ENCODE measurements around the gene SCN5A.

SCN5A gene

GRCh38 chr3:38534180-38534579, 115.3 kb downstream of the SCN5A start:
- DNase-seq, result no peak

- no peak for DNase-seq
These were observed 116.1 kb downstream of the SCN5A start for GRCh38 chr3:38533285-38533976.

- no peak for DNase-seq
These were observed 117.0 kb downstream of the SCN5A start for GRCh38 chr3:38532529-38532928.

GRCh38 chr3:38528457-38528856, 121.0 kb downstream of the SCN5A start:
- no peak for DNase-seq

GRCh38 chr3:38526792-38527191, 122.7 kb downstream of the SCN5A start:
- DNase-seq, result no peak

- no peak for DNase-seq
These were observed 125.2 kb downstream of the SCN5A start for GRCh38 chr3:38524141-38524739.

GRCh38 chr3:38522002-38522401, 127.5 kb downstream of the SCN5A start:
- DNase-seq, result no peak

GRCh38 chr3:38521391-38521987, 128.0 kb downstream of the SCN5A start:
- no peak for DNase-seq

GRCh38 chr3:38519651-38520050, 129.8 kb downstream of the SCN5A start:
- no peak for DNase-seq

- DNase-seq, result no peak
These were observed 130.5 kb downstream of the SCN5A start for GRCh38 chr3:38519000-38519399.

- DNase-seq, result no peak
These were observed 132.8 kb downstream of the SCN5A start for GRCh38 chr3:38516669-38517068.

GRCh38 chr3:38515367-38515766, 134.1 kb downstream of the SCN5A start:
- DNase-seq, result no peak

- no peak for DNase-seq
These were observed 137.9 kb downstream of the SCN5A start for GRCh38 chr3:38511546-38511945.

GRCh38 chr3:38510631-38511030, 138.9 kb downstream of the SCN5A start:
- DNase-seq, result no peak

- no peak for DNase-seq
These were observed 139.8 kb downstream of the SCN5A start for GRCh38 chr3:38509732-38510131.

GRCh38 chr3:38507120-38507519, 142.4 kb downstream of the SCN5A start:
- no peak for DNase-seq

- no peak for DNase-seq
These were observed 148.6 kb downstream of the SCN5A start for GRCh38 chr3:38500688-38501417.

All from DMS79 (cell line).